NCI-H2171 (cell line): Measurements from ENCODE around the gene LIG1.
"Not testable (repeated sequence)": the region's sequence is repeated elsewhere in the genome, so short reads cannot be mapped to it uniquely, and the experiment has no call there.

Experiments used
- DNase-seq: peaks from one replicate; lab custom pipeline; 2025; lab: John Stamatoyannopoulos, UW

Gene LIG1

DNA sequence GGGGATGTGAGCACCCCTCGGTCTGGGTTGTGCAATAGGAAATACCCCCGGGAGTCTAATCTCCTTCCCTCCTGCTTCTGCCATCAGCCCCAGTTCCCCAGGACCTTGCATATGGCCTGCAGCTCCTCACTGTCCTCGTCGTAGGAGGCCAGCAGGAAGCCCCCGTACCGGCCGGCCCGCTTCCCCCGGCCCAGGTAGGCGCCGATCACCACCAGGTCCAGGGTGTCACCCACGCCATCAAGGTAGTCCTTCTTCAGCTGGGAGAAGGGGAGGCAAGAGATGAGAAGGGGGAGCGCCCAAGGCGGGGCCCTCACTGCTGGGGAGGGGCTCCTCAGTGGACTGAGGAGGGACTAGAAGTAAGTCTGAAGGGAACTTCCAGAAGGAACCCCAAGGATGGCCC is 49.1 kb downstream of the LIG1 start:
- no peak for DNase-seq

- DNase-seq, result no peak
Observed at GRCh38 chr19:48120505-48120904, 49.6 kb downstream of the LIG1 start.

DNA sequence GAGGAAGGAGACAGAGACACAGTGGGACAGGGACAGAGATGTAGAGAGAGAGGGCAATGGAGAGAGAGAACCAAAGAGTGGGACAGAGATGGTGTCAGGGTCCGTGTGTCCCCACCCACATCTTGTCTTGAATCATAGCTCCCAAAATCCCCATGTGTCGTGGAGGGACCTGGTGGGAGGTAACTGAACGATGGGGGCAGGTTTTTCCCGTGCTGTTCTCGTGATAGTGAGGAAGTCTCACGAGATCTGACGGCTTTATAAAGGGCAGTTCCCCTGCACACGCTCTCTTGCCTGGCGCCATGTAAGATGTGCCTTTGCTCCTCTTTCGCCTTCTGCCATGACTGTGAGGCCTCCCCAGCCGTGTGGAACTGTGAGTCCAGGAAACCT is 52.0 kb downstream of the LIG1 start:
- DNase-seq, result no peak

DNA sequence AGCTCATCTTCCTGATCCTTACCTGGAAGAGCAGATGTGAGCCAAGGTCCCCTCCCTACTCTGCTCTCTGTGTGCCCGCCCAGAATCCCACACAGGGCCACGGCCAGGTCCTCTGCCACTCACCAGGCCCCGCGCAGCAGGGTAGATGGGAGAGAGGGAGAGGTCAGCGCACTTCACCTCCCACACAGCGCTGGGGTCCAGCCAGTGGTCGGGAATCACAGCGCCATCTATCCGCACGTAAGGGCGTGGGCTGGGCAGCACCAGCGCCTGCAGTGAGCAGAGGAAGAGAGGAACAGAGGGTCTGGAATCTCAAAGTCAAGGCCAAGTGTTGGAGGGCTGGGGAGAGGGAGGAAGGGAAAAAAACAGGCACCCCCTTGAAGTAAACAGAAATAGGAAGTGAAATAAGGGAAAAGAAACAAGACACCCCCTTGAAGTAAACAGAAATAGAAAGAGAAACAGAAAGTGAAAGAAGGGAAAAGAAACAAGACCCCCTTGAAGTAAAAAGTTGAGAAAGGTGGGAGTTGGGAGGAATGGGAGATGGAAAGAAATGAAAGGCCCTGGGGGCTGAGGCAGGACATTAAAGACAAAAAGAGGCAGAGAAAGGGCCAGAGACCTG is 52.5 kb downstream of the LIG1 start:
- no peak for DNase-seq

- DNase-seq, result no peak
Observed at GRCh38 chr19:48113190-48113917, 56.8 kb downstream of the LIG1 start.

GRCh38 chr19:48111280-48111679 is 58.9 kb downstream of the LIG1 start:
- DNase-seq, result peak; percentile 58

GRCh38 chr19:48110350-48110966 is 59.7 kb downstream of the LIG1 start, which contains the start of gene PLA2G4C:
Gene PLA2G4C, minus strand, starts transcription at chr19:48110817. Its CDS starts 4,288 bp downstream, at chr19:48106529.
- peak; percentile 90 for DNase-seq

DNA sequence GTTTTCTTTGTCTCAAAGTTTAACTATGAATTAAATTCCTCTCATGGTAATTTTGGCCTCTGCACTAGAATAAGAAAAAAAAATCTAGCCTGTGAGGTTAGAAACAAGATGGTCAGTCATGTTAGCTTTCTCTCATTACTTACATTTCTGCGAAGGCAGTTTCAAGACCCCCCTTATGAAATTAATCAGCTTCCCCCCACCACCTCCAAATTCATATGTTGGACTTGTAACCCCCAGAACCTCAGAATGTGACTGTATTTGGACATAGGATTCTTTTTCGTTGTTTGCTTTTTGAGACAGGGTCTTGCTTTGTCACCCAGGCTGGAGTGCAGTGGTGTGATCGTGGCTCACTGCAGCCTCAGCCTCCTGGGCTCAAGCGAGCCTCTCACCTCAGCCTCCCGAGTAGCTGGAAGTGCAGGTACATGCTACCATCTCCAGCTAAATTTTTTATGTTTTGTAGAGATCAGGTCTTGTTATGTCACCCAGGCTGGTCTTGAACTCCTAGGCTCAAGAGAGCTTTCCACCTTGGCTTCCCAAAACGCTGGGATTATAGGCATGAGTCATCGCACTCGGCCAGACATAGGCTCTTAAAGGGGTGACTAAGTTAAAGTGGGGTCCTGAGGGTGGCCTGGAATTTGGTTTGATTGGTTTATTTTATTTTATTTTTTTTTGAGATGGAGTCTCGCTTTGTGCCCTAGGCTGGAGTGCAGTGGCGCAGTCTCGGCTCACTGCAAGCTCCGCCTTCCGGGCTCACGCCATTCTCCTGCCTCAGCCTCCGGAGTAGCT is 61.0 kb downstream of the LIG1 start:
- no peak for DNase-seq

DNA sequence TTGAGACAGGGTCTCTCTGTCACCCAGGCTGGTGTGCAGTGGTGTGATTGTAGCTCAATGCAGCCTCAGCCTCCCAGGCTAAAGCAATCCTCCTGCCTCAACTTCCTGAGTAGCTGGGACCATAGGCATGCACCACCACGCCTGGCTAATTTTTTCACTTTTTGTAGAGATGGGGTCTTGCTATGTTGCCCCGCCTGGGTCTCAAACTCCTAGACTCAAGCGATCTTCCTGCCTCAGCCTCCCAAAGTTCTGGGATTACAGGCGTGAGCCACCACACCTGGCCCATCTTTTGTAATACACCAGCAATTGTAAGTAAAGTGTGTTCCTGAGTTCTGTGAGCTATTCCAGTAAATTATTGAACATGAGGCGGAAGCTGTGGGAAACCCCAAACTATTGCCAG is 66.2 kb downstream of the LIG1 start:
- no peak for DNase-seq

DNA sequence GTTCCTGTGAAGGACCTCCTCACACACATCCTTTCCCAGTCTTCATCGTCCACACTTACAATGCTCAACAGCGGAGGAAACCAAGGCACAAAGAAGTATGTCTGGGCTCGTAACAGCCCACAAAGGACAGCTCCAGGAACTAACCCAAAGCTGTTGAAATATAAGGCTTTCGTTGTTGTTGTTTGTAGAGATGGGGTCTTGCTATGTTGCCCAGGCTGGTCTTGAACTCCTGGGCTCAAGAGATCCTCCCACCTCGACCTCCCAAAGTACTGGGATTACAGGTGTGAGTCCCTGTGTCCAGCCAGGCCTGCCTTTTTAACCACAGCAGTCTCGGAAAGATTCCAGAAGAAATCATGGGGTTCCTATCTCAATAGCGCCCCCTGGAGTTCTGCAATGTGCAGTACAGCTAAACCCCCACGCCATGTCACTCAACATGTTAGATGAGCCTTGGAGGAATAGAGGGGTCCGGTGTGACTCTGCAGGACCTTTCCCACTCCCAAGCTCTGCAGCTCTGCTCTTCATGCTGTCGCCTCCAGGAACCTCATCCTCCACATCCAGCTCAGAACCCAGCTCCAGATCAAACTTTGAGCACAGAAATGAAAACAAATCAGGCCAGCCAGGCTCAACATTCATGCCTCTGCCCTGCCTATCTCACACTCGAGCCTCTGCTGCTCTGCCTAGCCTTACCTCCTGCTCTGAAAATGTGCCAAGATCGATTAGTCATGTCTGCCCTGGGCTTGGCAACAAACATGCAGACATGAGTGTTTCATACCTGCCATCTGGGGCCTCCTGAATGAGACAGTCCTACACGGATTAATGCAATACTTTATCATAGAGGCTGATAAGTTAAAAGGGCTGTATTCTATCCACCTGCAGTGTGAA is 67.0 kb downstream of the LIG1 start:
- no peak for DNase-seq

DNA sequence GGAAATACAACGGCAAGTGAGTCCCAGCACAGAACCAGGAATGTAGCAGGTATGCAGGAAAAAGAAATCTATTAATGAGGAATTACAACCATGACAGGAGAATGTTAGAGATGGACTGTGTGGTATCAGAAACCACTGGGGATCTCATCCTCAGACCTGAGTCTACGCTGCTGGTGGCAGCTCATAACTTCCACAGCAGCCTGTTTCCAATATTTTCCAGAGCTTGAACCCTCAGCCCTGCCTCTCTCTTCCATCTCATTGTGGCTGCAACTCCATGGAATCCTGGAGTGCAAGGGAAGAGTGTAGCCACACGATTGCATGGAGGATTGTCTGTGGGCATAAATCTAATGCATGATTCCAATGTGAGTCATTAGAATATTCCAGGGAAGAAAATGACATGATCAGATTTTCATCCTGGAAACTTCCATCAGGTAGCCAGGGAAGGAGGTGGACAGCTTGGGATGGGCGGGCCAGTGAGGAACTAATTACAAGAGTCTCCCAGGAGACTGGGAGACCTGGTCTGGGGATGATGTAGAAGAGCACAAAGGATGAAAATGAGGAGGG is 74.5 kb downstream of the LIG1 start:
- DNase-seq, result no peak

DNA sequence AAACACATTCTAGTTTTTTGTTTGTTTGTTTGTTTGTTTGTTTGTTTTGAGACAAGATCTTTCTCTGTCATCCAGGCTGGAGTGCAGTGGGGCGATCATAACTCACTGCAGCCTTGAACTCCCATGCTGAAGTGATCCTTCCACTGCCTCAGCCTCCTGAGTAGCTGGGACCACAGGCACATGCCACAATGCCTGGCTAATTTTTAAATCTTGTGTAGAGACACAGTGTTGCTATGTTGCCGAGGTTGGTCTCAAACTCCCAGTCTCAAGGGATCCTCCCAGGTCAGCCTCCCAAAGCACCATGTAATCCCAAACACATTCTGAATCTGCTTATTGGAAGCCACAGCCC is 75.3 kb downstream of the LIG1 start:
- DNase-seq, result no peak

- DNase-seq, result no peak
Observed at GRCh38 chr19:48094129-48094854, 75.9 kb downstream of the LIG1 start.

DNA sequence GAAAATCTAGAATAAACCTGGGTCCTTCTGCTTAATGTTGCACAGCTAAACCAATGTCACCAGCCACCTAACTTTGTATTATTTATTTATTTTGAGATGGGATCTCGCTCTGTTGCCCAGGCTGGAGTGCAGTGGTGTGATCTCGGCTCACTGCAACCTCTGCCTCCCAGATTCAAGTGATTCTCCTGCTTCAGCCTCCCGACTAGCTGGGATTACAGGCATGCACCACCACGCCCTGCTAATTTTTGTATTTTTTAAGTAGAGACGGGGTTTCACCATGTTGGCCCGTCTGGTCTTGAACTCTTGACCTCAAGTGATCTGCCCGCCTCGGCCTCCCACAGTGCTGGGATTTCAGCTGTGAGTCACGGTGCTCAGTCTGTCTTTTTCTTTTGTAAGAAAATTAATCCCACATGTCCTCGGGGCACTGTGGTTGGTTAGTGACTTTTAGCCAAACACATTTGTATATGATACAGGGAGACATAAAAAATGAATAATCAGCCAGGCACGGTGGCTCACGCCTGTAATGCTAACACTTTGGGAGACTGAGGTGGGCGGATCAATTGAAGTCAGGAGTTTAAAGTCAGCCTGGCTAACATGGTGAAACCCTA is 78.9 kb downstream of the LIG1 start:
- not testable (repeated sequence) for DNase-seq

GRCh38 chr19:48090281-48090802 is 79.8 kb downstream of the LIG1 start:
- DNase-seq, result no peak

DNA sequence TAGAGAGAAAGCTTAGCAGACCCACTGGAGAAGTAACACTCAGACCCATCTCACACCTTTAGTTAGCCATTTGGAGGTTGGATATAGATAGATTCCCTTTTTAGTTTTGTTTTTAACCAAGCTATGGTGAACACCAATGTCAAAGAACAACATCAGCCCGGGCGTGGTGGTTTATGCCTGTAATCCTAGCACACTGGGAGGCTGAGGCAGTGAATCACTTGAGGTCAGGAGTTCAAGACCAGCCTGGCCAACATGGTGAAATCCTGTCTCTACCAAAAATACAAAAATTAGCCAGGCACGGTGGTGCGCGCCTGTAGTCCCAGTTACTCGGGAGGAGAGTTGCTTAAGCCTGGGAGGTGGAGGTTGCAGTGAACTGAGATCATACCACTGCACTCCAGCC is 81.2 kb downstream of the LIG1 start:
- not testable (repeated sequence) for DNase-seq

GRCh38 chr19:48085904-48086864 is 84.0 kb downstream of the LIG1 start:
- no peak for DNase-seq

- no peak for DNase-seq
Observed at GRCh38 chr19:48085076-48085475, 85.1 kb downstream of the LIG1 start.

DNA sequence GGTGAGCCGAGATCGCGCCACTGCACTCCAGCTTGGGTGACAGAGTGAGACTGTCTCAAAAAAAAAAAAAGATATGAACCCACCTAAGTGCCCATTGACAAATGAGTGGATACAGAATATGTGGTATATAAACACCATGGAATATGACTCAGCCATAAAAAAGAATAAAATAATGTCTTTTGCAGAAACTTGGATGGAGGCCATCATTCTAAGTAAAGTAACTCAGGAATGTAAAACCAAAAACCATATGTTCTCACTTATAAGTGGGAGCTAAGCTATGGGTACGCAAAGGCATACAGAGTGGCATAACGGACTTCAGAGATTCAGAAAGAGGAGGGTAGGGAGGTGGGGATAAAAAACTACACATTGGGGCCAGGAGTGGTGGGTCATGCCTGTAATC is 89.0 kb downstream of the LIG1 start:
- DNase-seq, result no peak
